ENCODE results near the gene ADORA1.

ADORA1 gene

GRCh38 chr1:203127666-203128430 is at the start of gene ADORA1:
Gene ADORA1 (plus strand): TSS chr1:203127726. CDS start chr1:203128842, 1,116 bp downstream.
- no peak for DNase-seq (ENCODE audit: low read depth in 1 of 2, low spot score in 1 of 2)

DNA sequence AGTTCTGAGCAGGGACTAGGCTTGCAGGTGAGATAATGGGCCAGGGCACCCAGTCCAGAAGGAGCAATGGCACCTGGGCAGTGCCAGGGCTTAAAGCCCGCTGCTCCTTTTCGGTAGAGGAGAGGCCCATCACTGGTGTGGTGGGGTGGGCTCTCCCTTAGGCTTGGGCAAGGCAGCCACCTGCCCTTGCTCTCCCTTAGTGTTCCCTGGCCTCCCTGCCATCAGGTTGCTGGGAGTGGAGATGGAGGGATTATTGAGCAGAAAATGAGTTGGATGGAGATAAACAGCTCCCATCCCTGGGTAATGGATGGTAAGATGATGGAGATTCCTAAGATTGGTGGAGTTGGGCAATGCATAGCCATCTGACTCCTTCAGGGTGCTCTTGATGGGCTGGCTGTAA is 49.6 kb upstream of the ADORA1 start:
- DNase-seq (ENCODE audit: low read depth in 1 of 2, low spot score in 1 of 2), result no peak

DNA sequence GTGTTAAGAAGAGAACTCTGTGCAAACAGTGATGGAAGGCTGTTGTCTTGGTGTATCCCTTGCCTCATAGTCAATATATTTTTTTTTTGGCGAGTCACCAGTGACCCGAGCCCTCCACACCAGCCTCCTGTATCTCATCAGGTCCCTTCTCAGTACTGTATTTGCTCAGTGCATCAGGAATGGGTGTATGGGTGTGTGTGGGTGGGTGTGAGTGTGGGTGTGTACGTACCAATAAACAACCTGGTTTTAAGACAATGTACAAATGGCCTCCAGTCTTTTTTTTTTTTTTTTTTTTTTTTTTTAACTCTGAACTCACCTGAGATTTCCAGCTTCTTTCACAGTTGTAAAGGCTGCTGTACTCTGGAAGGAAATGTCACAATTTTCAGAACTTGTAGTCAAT is 49.0 kb upstream of the ADORA1 start:
- no peak for DNase-seq (ENCODE audit: low read depth in 1 of 2, low spot score in 1 of 2)

DNA sequence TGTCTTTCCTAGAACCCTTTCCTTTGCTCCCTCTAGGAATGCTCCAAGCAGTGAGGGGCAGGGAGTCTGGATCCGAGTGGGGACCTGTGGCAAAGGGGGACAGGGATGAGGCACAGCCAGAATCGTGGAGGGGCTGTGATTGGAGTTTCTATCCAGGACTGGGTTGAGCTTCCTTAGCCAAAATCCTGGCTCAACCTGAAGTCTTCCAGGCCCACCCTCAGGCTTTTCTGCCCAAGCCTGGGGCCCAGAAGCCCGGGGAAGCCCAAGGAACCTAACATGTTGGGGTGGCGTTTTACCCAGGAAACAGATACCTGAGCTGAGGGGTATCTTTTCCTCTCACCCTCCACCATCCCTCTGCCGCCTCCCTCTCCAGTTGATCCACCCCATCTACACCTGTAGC is 47.1 kb upstream of the ADORA1 start:
- DNase-seq (ENCODE audit: low read depth in 1 of 2, low spot score in 1 of 2), result no peak

DNA sequence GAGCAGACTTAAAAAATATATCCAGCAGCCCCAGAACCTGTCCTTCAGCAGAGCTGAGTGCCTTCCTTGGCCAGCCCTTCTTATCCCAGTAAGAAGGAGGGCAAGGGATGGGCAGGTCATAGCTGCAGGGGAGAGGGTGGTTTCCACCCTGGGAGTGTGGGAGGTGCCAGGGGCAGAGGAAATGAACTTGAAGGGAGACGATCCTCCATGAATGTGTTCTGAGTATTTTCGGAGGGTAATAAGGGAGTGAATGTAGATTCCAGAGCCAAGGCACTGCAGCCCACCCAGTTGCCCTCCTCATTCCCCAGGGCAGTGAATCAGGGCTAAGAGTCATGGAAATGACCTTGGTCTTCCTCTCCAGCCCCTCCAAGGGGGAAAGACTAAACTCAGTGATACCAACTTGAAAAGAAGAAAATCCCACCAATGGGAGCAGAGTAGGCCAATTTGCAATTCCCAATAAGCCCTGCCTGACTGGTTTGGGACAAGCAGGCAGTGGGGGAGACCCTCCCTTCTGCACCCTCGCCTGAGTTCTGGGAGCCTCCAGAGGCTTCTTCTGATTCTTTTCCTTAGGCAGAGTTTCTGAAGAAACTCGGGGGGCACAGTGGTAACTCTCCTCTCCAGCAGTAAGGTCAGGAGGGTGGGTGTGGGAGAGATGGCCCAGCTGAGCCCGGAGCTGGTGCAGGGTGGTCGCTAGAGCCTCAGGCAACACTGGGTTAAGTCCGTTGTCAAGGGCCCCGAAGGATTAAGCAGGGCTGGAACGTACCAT is 45.9 kb upstream of the ADORA1 start:
- DNase-seq (ENCODE audit: low read depth in 1 of 2, low spot score in 1 of 2), result no peak

GRCh38 chr1:203082231-203082505 is 45.4 kb upstream of the ADORA1 start:
- no peak for DNase-seq (ENCODE audit: low read depth in 1 of 2, low spot score in 1 of 2)

- DNase-seq (ENCODE audit: low read depth in 1 of 2, low spot score in 1 of 2), result no peak
Observed at GRCh38 chr1:203082571-203083462, 44.7 kb upstream of the ADORA1 start.

DNA sequence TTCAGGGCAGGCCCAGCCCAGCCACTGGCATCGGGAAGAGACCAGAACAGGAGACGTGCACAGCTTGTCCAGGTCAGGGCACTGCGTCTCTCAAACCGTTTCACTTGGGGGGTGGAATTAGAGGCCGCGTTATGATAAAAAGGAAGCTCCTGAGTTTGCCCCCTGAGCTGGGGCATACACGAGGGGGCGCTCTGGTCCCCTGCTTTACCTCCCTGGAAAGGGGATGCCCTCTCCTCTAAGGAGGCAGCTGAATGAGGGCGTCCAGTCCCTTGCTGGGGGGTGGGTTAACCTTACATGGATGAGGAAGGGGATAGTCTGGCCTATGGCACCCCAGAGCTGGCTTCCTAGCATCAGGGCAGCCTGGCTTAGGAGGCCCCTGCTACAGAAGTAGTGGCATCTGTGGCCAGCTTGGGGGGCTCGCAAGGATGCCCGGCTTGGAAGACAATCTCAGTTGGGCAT is 44.0 kb upstream of the ADORA1 start:
- no peak for DNase-seq (ENCODE audit: low read depth in 1 of 2, low spot score in 1 of 2)

DNA sequence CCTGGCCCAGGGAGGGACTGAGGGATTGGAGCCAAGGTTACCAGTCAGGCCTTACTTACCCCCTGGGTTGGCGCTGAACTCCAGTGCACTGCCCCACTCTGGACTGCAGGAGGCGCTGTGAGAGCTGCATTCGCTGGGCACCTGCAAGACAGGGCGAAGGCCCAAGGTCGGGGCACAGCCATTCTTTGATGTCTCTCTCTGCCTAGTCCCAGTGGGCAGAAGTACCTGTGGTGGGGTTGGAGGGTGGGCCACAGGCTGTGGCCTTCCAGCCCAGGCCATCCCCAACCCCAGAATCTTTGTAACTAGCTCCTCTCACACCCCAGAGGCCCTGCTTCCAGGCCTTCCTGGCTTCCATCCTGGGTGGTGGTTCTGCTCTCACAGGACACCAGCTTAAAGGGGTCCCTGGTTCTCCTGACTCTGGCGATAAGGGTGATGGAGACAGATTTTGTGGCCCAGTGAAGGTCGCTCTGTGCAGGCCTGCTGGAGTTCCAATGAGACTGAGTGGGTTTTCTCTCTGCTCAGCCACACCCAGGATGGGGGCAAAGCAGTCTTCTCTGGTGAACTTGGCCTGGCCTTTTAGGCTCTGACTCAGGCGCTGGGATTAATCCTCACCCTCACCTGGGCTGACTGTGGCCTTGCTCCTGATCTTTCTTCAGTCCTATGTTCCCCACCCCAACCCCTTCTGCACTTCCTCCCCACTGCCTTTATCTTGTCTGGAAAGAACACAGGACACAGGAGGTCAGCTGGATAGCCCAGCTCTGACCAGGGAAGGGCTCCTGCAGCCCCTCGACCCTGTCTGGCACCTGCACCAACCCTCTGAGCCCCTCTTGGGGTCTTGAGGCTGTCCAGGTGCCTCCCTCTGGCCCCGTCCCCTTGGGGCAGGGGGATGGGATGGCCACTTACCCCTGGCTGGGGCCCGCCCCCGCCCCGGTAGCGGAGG is 42.7 kb upstream of the ADORA1 start:
- DNase-seq (ENCODE audit: low read depth in 1 of 2, low spot score in 1 of 2), result no peak

DNA sequence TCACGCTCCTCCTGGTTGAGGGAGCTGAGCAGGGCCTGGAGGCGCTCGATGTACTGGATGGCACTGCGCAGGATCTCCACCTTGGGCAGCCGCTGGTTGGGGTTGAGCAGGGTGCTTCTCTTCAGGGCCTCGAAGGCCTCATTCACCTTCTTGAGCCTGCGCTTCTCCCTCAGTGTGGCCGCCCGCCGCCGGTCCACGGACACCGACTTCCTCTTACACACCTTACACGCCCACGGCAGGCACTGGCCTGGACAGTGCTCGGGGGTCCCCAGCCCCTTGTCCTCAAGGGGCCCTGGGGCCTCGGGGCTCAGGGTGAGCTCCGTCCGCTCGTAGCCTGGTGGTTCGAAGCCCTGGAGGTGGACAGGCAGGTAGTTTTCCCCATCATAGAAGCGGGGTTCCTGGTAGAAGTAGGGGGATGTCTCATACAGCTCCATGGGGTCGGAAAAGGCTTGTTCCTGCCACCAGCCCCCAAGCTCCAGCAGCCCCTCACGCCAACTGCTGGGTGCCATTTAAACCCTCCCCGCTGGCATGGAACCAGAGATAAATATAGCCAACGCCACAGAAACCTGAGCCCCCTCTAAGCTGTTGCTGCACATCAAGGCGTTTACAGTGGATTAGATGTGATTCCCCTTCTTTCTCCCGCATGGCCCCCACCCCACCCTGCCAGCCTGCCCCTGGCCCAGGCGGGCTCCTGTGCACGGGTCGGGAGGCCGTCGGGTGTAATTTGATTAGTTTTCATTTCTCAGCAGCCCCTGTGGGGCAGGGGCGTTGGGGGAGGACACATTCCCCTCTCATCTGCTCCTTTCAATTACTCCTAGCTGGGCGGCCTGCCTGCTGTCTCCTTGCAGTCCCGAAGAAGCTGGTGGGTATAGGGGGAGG is 41.8 kb upstream of the ADORA1 start, which contains the start of gene MYOG:
TSS of gene MYOG (minus strand) at position 485 of the 879 bp plus-strand sequence. CDS start at position 434, 51 bp downstream.
- no peak for DNase-seq (ENCODE audit: low read depth in 1 of 2, low spot score in 1 of 2)

- DNase-seq (ENCODE audit: low read depth in 1 of 2, low spot score in 1 of 2), result no peak
Observed at GRCh38 chr1:203086992-203087763, 40.3 kb upstream of the ADORA1 start.

DNA sequence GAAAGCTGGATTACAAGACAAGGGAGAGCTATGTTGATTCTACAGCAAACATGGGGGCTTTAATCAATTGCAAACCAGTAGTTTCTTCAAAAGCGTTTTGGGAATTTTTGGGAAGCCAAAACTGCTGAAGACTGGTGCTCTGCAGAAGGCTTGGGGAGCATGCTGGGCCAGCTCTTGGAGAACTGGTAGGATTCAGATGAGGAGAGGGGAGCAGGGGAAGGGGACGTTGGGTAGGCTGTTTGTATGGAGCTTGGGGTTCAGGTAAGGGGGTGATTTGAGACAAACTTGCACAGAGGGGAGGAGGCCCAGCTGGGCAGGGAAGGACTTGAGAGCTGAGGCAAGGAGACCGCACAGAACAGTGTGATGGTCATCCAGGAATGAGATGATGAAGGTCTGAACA is 39.1 kb upstream of the ADORA1 start:
- no peak for DNase-seq (ENCODE audit: low read depth in 1 of 2, low spot score in 1 of 2)

DNA sequence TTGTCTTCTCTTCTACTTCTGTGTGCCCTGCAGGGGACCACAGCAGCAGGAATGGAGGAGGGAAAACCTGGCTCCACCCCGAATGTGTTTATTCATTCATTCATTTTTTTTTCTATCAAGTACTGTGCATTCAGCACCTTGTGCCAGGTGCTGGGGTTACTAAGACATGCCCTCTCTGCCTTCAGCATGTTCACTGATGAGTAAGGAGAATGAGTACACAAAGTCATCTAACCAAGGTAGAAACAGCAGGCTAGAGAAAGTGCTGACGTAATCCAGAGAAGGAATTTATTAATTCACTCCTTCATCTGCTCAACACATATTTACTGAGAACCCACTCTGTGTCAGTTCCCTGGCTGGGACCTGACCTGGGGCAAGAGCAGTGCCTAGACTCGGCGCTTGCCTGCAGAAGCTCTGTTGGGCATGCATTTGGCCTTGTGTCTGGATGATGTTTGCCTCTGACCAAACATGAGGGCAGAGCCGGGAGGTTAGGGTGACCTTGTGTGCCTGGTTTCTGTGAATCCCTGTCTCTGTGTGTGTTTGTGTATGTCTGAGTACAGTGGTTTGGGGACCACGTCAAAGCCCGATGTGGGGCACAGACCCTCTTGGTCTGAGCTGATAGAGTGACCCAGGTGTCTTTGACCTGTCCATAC is 38.4 kb upstream of the ADORA1 start:
- DNase-seq (ENCODE audit: low read depth in 1 of 2, low spot score in 1 of 2), result no peak

DNA sequence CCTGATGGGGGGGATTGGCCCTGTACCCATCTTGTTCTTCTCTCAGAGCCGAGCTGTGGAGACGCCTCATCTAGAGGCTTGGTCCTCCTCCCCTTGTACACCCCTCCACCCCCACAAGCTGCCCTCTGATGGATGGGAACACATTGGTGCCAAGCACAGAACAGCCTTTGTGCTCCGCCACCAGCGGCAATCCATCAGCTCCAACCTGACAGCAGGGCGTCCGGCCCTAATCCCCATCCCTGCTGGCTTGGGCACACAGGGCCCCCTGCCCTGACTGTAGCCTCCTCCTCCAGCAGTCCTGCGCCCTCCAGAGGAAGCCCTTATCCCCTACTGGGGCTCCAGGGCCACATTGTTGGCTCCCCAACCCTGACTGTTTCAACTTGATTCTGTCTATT is 37.9 kb upstream of the ADORA1 start:
- DNase-seq (ENCODE audit: low read depth in 1 of 2, low spot score in 1 of 2), result no peak

DNA sequence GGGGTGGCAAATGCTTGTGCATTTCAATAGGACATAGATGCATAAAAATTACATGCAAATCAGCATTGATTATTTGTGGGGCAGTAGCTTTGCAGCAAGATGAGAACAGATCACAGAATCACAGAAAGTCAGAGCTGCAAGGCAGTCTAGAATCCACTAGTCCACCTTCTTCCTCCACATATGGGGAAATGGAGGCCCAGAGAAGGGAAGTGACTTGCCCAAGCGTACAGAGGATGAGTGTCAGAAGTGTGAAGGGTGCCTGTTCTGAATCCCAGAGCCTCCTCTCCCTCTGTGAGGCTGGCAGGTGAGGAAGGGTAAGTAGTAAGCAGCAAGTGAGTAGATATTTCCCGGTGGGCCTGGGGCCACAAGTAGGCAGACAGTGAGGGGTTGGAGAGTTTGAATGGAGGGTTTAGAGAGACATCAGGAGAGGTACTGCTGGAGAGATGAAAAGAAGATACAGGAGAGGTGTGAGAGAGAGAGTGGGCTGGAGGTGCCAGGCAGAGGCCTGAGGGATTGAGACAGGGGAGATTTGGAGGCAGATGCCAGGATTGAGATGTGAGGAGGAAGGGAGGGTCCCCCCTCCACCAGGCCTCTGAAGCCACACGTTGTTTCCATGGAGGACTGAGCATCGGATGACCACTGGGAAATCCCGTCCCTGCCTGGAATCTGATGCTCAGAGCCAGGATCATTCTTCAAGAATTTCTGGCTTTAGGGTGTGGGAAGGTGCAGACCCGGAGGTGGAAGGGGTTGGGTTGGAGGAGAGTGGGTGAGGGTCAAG is 36.9 kb upstream of the ADORA1 start:
- DNase-seq (ENCODE audit: low read depth in 1 of 2, low spot score in 1 of 2), result no peak

DNA sequence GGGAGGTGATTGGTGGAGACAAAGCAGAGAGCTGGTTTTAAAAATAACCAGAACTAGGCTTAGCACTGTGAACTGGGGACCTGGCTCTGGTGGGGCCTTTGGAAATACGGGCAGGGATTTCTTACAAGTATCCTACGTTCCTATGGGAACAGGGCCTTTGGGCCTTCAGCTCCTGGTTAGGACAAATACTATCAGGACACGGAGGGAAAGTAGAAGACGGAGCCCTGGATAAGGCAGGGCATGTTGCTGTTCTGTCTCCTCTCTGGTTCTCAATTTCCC is 36.4 kb upstream of the ADORA1 start:
- no peak for DNase-seq (ENCODE audit: low read depth in 1 of 2, low spot score in 1 of 2)

DNA sequence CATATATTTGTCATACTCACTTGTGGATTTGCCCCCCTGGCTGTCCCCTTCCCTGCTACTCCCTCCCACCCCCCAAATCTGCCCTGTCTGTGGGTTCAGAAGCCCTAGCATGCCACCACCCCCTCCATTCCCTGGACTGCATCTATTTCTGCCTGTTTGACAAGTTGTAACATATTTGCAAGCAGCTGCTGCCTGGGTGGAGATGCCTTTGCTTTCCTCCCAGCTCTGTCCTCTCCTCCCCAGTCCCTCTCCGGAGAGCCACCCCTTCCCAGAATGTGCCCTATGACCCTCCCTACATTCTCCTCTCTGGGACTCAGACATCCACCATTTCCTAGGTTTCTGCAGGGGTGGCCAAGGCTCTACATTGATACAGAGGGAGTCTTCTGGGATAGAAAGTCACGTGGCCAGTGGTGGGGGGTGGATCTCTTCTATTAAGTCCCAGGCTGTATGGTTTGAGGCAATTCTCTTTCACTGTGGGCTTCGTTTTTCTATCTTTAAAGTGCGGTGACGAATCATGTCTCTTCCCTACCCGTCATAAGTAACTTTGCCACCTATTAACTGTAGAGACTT is 35.7 kb upstream of the ADORA1 start:
- DNase-seq (ENCODE audit: low read depth in 1 of 2, low spot score in 1 of 2), result no peak

Data from stimulated activated CD4-positive, alpha-beta T cell treated with anti-CD3 and anti-CD28 coated beads, Interleukin-15, amount 100 ng/mL, for 1 hour (primary cell).